ENCODE measurements around the gene PSMC2.

PSMC2 gene

DNA sequence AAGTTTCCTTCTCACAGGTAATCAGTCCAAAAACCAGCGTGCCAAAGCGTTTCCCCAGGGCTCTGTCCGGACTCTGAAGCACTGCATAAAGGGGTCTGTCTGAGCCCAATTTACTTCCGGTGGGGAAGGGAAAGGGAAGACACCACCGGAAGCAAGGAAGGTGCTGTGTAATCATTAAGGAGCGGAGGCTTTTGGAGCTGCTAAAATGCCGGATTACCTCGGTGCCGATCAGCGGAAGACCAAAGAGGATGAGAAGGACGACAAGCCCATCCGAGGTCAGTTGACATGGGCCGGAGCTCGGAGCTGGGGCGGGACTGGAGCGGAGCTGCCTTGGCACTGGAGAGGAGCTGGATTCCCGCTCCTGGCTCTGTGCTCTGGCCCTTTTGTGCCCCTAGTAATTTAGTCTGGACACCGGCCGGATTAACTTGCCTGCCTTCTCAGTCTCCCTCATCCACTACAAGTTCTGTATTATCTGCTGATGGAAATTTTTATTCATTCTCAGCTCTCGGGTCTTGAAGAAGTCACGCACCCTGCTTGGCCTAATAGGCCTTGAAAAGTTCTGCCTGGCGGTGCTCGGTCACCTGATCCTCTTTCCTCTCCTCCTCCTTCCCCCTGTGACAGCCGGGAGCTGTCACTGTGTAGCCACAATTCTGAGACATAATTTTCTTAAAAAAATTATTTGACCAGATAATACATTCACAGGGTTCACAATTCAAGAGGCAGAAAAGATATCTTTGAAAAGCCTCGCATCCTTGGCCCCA lies at the start of gene PSMC2:
Gene PSMC2 (plus strand): TSS at position 137 of the 761 bp plus-strand sequence. CDS start 69 bp downstream, at position 206.
- peak; percentile 83 for DNase-seq (ENCODE audit: low read depth, low spot score)

DNA sequence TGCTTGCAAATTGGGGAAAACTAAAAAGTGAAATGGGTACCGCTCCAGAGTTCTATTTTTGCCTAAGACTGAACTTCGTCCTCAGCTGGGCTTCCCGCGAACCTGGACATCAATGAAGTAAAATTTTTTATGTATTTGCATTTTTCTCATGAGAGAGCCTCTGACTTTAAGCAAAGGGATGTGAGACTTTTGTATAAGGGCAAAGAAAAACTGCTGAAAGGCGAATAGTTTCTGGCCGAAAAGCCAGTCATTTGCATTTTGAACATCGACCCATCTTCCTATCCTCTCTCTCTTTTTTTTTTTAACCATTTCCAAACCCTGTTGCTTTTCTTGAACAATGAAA lies 49.6 kb upstream of the PSMC2 start:
- no peak for DNase-seq (ENCODE audit: low read depth, low spot score)

DNA sequence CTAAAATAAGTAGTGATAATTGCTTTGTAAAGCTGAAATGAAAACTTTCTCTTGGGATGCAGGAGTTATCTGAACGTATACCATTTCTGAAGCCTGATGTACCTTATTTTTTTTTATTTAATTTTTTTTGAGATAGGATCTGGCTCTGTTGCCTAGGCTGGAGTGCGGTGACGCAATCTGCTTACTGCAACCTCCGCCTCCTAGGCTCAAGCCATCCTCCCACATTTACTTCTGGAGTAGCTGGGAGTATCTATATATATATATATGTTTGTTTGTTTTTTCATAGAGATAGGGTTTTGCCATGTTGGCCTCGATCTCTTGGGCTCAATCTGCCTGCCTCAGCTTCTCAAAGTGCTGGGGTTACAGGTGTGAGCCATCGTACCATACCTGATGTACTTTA lies 47.8 kb upstream of the PSMC2 start:
- no peak for DNase-seq (ENCODE audit: low read depth, low spot score)

DNA sequence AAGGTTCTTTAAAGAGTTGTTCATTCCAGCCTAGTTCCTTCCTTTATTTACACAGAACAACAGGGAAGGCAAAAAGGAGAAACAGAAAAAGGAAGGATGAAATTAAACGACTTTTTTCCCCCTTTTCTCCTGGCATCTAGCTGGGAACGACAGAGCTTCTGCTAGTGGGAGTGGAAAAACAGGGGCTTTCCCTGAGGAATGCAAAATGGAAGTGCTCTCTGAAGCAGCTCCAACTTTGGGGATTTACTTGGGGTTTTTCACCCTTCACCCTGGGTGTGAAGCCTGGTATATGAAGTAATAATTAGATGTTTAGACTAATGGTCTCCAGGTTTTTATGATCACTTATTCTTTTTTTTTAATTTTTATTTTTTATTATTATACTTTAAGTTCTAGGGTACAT lies 46.0 kb upstream of the PSMC2 start:
- no peak for DNase-seq (ENCODE audit: low read depth, low spot score)

DNA sequence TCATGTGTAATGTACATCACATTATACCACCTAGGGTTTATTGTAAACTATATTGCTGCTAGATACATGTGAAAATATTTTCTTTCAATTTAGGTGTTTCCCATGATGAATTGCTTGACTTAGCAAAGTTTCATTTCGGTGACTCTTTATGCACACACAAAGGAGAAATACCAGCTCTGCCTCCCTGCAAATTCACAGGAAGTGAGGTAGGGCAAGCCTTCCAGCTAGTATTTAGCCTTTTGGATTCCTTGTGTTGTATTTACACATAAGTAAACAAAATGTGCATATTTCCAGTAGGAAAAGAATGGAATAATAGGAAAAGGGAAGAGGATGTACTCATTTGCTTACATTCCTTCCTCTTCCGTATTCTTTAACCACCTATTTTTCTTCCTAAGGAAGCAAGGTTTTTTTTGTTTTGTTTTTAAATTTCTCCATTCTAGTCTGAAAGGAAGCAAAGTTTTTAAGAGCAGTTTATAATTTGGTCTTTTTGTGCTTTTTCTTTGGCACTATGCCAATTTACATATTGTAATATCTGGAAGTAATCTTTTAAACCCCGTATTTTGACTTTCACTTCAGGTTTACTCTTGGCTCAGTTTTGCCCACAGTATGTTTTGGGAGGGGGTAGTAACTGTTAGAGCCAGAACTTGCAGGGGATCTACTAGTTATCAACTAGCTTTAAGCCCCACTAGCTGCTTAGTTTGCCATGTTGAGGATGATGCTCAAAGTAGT lies 39.8 kb upstream of the PSMC2 start:
- no peak for DNase-seq (ENCODE audit: low read depth, low spot score)

DNA sequence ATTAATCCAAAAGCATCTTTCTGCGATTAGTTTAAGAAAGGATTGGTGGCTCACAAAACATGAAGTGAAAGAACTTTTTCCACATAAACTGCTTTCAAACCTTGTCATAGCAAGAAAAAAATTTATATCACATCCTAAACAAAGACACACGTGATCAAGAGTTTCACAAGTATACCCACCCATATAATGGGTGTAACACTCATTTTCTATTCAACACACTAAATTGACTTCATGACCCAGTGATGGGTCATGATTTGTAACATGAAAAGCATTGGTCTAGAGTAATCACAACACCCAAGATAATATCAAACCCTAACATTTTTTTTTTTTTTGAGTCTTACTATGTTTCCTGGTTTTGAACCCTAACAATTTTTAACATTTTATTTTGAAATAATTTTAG lies 32.6 kb upstream of the PSMC2 start:
- DNase-seq (ENCODE audit: low read depth, low spot score): no peak

DNA sequence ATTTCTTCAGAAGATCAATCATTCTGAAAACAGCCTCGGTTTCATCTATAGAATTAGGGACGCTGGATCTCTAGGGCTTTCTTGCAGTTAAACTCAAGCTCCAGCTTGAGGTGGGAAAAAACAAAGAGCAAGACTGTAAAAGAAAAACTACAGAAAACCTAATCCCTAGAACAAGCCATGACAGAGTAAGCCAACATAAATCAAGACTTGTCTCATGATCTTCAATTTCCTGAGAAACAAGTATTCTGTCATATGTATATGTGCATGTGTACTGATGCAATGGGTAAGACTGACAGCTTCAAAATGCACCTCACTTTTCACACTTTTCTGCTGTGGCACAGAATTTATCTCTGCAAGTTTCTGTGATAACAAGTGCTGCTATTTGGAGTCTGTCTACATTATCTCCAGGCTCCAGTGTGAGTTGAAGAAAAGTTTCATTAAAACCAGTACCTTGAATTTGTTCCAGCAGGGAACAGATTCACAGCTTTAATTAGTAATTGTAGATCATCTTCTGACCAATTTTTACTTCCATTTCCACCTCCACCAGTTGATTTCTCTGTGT lies 31.0 kb upstream of the PSMC2 start:
- DNase-seq (ENCODE audit: low read depth, low spot score): no peak

DNA sequence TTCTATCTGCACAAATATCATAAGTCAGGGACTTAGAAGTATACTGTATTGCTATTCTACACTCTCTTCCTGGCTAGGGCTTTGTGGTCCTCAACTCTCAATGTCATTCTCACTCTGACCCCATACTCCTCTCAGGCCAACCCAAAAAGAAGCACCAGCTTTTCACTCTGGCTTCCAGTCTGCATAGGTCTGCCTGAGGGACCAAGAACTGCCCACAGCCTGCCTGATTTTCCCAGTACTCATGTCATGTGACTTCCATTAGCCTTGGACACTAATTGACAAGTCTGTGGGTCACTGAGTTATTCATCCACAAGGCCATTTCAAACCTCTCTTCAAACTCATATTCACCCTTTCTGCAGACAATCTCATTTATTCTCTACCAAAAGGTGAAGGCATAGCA lies 30.4 kb upstream of the PSMC2 start:
- DNase-seq (ENCODE audit: low read depth, low spot score): no peak

DNA sequence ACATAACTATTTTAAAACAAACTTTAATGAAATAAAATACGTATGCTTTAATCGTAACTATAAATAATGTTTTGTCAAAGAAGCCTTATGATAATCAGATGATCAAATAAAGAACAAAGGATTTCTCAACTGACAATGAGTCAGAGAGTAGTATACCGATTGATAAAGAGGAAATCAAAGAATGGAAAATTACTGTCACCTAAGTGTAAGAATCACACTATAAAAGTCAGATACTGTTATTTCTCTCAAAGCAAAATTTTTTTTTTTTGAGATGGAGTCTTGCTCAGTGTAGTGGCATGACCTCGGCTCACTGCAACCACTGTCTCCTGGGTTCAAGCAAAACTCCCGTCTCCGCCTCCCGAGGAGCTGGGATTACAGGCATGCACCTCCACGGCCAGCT lies 21.7 kb upstream of the PSMC2 start:
- DNase-seq (ENCODE audit: low read depth, low spot score): no peak

DNA sequence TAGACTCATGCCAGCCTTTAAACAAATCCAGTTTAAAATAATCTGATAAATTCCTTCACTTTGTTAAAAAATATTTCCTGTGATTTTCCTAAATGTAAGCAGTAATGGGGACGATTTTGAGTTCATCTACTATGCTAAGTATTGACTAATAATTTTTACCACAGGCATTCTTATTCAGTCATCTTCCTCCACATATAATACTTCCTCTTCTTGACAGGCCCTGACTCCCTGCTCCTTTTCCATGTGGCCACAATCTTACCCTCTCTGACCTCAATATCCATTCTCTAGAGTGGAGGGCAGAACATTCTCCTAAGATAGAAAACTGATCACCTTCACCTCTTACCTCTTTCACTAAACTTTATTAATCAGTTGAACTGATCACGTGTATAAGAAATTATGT lies 10.7 kb upstream of the PSMC2 start:
- no peak for DNase-seq (ENCODE audit: low read depth, low spot score)

DNA sequence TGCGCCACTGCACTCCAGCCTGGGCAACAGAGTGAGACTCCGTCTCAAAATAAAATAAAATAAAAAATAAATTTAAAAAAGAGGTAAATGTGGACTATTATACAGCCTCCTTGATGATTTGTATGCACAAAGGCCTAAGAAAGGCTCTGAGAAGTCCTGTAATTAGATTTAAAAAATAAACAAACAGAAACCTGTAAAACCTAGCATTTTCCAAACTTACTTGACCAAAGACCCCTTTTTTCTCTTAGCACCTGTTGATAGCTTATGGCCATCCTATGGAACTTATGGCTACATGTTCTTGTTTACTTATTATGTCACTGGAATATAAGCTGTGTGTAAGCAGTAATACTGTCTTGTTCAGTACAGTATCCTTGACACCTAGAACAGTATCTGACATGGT lies 8.6 kb upstream of the PSMC2 start:
- no peak for DNase-seq (ENCODE audit: low read depth, low spot score)

DNA sequence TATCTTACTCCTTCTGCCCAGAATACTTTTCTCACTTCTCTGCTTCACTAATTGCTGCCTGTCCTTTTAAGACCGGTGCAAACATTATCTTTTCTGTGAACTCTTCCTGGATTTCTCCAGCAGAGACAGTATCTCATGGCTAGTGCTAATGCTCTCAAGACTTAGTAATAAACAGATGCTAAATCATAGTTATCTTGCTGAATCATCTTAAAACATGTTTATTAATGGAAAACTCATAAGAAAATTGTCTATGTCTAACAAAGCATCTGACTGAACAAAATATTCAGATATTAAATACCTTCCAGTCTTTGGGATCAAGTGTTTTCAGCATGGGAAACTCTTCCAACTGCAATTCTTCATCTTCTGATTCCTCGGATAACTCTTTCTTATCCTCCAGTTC lies 6.0 kb upstream of the PSMC2 start:
- no peak for DNase-seq (ENCODE audit: low read depth, low spot score)

DNA sequence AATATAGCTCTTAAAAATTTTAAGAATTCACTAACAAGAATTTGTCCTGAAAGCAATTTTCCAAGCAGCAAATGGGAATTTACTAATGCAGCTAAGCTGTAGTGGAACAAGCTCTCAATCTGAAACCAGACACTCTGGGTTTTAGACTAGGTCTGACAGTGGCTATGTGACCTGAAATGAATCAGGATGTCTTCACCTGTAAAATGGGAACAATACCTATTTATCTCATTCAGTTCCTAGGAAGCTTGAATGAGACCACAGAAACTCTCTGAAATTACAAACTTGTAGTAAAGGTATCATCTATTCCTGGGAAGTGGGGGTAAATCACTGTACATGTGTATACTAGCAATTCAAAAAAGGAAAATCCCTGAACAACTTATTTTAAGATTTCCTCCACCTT lies 4.1 kb upstream of the PSMC2 start:
- DNase-seq (ENCODE audit: low read depth, low spot score): no peak

DNA sequence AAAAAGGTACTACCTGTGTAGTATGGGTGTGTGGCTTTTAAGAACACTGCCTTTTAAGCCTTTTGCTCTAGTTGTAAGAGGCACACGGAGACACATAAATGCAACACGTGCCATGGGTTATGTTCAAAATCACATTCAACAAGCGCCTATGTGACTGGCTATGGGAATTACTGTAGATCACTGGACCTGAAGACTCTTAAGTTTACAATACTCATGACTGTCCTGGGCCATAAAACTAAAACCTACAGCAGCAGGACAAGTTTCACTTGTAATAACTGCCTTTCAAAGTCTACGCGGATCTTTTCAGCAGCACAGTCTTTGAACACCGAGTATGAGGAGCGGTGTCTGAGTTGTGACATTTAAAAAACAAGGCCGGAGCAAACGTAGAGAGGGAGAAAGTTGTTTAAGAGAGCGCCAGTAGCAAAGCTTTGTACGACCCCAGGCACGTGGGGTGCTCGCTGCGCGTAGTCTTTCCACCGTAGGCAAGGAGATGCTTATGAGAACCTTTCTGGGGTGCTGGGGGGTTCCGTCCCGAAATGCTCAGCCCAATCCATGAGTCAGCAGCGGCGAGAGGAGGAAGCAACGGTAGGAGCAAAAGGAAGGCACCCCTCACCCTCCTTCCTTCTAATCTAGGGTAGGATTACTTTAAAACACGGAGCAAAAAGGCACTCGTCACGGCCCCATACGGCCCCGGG lies 3.5 kb upstream of the PSMC2 start:
- DNase-seq (ENCODE audit: low read depth, low spot score): no peak

DNA sequence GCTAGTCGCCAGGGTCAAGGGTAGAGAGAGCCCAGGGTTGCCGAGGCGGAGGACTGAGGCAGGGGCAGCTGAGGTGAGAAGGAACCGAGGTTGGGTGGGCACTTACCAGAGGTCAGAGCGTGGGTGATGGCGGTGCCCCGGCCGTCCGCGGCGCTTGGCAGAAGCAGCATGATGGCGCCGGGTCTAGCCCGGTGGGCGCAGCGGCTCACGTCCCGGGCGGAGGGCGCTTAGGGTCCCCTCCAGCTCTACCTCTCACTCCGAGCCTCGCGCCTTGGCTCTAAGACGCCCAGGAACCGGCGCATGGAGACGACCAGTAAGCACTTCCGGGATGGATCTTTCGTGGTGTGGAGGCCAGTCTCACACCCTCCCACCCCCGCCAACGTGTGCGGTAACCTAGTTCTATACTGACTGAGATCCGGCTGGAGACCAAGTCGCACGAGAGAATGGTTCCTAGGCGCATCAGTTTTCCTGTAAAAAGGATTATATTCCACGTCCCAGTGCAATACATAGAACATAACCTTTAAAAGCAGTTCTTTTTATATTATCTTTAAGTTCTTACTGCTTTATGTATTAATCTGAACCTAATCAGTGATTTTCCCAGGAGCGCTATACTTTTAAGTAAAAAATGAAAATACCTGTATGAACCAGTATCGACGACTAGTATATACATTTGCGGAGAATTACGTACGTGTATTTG lies 2.8 kb upstream of the PSMC2 start, which contains the start of gene DNAJC2:
Gene DNAJC2 (minus strand): TSS at position 315 of the 697 bp plus-strand sequence. CDS start 145 bp downstream, at position 170.
- DNase-seq (ENCODE audit: low read depth, low spot score): peak; percentile 77

DNA sequence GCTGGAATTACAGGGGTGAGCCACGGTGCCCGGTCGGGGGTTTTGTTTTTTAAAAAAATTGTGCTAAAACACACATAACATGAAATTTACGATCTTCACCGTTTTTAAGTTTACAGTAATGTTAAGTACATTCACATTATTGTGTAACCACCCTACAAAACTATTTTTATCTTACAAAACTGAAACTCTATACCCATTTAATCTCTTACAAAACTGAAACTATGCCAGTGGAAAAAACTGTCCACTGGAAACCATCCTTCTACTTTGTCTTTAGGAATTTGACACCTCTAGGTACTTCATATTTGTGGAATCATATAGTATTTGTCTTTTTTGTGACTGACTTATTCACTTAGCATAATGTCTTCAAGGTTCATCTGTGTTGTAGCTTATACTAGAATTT lies 1.0 kb upstream of the PSMC2 start:
- no peak for DNase-seq (ENCODE audit: low read depth, low spot score)

DNA sequence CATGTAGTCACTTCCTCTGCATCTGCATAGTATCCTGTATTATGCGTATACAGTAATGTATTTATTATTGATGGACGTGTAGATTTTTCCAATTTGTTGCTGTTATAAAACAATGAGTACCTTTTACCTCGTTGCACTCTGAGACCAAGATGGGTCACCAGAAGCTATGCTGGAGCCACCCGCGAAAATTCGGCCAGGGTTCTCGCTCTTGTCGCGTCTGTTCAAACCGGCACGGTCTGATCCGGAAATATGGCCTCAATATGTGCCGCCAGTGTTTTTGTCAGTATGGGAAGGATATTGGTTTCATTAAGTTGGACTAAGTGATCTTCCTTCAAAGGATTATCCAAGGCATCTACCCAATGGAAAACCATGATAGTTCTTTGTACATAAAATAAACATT lies 1.0 kb downstream of the PSMC2 start:
- no peak for DNase-seq (ENCODE audit: low read depth, low spot score)

DNA sequence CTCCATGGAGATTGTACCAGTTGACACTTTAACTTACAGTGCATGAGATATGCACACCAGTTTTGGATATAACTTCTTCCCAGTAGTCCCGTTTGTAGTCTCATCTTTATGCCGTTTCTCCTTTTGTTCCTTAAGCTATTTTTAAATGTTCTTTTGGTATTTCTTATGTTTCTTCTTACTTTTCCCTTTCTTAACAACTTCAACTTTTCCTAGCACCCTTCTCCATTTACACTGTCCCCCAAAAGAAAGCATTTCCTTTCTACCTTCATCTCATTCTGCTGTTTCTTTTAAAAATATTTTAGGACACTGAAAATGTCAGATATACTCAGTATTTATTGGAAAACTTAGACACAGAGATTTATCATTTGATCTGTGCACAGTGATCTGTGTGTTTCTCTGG lies 1.5 kb downstream of the PSMC2 start:
- no peak for DNase-seq (ENCODE audit: low read depth, low spot score)

DNA sequence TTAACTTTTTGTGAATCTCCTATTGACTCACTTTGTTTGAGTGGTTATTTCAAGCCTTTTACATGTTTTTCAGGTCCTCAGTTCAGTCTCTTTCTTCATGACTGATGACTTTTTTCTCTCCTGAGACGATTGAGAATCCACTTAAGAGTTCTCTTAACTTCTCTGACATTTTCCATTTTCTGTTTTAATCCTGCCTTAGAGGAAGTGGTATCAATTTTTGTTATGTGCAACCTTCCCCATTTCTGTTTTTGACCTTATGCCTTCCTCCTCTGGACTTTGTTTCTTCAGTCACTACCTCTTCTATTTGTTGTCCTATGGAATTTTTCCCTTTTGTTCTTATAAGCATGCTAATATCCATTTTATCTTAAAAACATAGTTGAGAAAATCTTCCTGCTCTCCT lies 2.4 kb downstream of the PSMC2 start:
- DNase-seq (ENCODE audit: low read depth, low spot score): no peak

DNA sequence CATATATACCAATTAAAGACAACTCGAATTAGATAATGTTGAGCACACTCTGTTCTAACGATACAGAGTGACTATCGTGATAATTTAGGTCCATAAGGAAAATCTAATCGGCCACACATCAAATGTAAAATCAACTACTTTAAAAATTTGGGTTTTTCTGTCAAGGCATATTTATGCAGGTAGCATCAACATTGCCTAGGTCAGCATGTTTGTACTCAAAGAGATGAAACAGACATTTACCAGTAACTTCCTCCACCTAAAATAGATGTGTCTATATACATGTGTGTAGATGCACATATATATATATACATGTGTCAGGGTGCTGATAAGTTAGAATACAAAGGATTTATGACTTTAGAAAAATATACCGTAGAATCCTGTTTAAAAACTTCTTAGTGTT lies 22.0 kb downstream of the PSMC2 start:
- DNase-seq (ENCODE audit: low read depth, low spot score): no peak

DNA sequence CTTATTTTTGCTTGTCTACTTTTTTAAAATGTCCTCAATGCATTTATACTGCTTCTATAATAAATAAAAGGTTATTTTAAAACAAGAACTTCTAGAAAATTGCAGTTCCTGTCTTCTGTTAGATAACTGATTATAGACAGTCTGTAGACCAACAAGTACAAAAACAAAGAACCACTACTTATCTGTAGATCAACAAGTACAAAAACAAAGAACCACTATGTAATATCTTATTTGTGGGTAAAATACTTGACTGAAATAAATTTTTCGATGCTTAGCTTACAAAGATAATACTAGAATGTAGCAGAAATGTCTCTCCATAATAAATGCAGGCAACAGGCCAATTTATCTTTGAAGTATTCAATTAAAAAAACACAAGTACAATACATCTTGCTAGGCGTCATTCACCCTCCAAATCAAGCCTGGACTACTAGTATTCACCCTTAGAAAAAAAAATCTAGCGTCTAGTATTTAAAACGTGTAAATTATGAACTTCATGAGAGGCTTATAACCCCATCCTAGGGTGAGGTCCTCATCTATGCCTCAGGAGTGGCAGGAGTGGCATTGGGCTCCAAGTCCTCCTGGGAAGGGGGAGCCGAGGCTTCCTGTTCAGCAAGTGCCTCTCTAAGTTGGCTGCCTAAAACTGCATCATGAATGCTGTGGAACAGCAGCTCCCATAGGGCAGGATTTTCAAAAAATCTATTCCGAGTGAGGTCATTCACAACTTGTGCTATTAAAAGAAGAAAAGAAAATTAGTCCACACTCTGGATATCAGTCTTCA lies 26.6 kb downstream of the PSMC2 start:
- DNase-seq (ENCODE audit: low read depth, low spot score): no peak
